Stimulated activated CD8-positive, alpha-beta memory T cell treated with anti-CD3 and anti-CD28 coated beads, Interleukin-7, amount 100 ng/mL, for 48 hours (primary cell): ENCODE results near the gene CARMIL1.

Experiments
- DNase-seq, 2 donors: peaks; one replicate each; pipeline ENCODE4 v3.0.0-alpha.2; 2020; ENCODE audit warnings: low read depth in 1 of 2; ENCODE audit errors: extremely low read depth in 1 of 2

CARMIL1 gene

DNA sequence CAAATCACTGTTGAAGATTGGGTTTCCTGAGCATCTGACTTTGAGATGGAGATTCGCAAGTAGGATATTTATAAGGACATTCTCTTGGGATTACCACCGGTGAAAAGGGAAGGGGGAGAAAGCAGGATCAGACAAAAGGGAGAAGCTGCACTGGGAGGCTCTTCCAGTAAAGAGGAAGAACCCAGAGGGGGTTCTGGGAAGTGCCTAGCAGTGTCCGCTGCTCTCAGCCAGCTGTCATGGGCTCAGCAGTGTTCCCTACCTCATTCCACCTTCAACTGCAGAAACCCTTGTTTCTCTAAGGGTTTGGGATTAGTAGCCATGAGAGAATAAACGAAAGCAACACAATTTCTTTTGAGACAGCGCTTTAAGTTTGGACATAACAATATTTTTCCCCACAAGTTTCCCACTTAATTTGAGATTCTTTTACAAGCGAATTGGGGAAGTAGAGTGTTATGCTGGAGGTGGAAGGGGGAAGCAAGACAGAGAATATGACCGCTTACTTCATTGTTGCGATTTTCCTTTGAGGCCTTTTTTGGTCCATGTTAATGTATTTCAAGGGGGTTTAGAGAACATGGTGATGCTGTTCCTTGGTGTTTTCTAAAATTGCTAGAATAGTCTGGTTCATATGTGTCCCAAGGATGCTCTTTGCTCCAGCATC is 218.3 kb downstream of the CARMIL1 start:
- no peak for DNase-seq

DNA sequence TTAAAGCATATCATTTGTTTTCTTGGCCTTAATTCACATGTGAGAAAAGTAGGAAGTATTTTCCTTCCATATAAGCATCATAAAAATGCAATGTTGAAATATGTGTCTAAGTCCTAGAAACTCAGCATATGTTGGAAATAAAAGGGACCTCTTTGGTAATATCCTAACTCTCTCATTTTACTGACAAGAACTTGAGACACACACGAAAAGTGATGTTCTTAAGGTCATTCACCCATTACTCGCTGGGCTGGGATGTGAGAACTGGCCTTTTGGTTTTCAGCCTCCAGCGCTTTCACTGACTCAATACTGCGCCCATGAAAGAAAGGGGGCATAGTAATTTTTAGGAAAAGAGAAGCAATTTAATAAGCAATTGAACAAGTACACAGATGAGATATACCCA is 219.3 kb downstream of the CARMIL1 start:
- no peak for DNase-seq

GRCh38 chr6:25499615-25500235 is 220.6 kb downstream of the CARMIL1 start:
- DNase-seq: no peak

- DNase-seq: no peak
These were observed 224.5 kb downstream of the CARMIL1 start for GRCh38 chr6:25503686-25504085.

- no peak for DNase-seq
These were observed 225.5 kb downstream of the CARMIL1 start for GRCh38 chr6:25504661-25505060.

- DNase-seq: no peak
These were observed 226.8 kb downstream of the CARMIL1 start for GRCh38 chr6:25506020-25506419.

GRCh38 chr6:25508051-25508450 is 228.9 kb downstream of the CARMIL1 start:
- DNase-seq: no peak

GRCh38 chr6:25511376-25511775 is 232.2 kb downstream of the CARMIL1 start:
- DNase-seq: no peak

DNA sequence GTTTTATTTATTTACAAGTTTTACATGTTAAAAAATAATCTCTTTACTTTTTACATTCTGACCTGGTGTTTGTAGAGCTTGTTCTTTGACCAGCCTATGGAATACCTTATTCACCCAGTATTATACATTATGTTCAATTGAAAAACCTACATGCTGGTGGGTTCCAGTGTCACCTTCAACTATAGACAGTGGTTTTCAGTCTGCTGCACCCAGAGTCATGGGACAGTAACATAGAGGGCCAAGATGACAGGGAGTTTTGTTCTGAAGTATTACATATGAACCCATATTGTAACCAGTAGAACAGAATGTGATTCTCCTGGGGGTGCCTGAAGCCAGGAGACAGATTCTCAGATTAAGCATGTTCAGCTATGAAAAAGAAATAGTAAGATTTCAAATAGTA is 233.4 kb downstream of the CARMIL1 start:
- DNase-seq: no peak

DNA sequence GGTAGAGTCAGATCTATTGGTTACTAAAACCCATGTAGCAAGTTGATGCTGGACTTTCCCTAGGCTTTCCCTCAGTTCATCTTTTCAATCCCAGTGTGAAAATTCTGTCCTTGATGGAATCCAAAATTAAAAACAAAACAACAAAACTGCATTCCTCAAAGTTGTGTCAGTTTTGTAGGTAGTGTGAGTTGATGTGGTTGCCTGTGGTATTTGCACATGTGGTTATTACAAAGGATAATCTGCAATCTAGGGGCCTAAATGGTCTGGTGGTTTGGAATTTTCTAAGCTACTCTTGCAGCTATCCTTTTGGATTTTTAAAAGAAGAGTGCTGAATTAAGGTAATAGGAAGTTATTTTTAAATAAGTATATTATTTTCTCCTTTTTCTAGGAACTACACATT is 240.7 kb downstream of the CARMIL1 start:
- no peak for DNase-seq

- DNase-seq: no peak
These were observed 245.4 kb downstream of the CARMIL1 start for GRCh38 chr6:25524542-25524941.

DNA sequence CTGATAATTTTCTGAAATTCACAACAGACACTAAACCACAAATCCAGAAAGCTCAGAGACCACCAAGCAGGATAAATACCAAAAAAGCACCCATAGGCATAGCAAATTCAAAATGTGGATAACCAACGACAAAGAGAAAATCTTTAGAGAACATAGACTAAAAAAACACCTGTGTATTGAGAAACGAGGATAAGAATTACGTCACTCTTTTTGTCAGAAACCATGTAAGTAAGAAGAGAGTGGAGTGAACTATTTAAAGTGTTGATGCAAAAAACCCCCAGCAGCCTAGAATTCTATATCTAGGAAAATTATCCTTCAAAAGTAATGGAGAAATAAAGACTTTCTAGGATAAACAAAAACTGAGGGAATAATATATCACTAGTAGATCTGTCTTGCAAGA is 245.9 kb downstream of the CARMIL1 start:
- no peak for DNase-seq

DNA sequence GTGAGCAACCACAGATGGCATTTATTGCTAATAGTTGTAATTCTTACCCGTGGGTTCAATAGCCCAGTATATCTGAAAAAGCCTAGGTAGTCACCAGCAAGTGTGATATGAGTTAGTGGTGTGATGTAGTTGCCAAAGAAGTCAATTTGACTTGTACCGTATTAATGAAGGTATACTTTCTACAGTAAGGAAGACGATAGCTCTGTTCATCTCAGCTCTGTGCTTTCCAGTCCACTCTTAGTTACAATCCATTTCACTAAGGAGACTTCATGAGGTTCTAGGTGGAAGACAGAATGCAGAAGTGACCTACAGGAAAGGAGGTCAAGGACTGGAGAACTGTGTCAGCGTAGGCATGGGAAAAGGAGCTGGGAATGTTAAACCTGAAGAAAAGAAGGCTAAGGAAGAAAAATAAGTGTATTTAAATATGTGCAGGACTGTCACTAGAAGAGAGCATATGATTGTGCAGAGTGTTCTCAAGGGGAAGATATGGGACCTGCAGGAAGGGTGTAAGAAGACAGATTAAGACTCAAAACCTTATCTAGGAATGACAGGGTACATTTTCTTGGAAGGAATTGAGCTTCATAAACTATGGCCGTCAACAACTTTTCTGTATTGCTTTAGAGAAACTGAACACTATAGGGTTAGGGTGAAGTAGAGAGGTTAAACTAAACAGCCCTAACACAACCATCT is 255.9 kb downstream of the CARMIL1 start:
- DNase-seq: no peak

DNA sequence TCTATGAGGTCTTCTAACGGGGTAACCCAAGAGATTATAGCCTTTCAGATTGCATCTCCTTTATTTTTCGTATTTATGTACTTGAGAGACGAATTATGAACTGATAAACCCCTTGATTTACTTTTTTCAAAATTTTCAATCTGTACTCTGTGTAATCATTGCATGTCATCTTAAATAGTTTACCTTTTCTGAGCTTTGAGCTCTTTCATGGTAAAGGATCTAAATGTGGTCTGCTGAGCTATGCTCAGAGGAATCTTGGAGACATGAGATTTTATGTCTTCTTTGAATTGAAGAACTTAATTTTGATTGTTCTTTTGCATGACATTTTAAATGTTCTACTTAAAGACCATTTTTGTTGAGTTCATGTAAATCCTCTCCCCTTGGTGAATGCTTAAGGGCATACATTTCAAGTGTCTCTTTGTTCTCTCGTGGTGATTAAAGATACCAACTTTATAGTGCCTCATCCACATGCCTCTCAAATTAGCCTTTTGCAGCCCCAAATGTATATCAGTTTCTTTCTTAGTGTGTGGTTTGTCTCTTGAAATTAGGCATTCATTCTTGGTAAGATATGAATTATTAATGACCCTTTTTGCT is 256.6 kb downstream of the CARMIL1 start:
- no peak for DNase-seq

DNA sequence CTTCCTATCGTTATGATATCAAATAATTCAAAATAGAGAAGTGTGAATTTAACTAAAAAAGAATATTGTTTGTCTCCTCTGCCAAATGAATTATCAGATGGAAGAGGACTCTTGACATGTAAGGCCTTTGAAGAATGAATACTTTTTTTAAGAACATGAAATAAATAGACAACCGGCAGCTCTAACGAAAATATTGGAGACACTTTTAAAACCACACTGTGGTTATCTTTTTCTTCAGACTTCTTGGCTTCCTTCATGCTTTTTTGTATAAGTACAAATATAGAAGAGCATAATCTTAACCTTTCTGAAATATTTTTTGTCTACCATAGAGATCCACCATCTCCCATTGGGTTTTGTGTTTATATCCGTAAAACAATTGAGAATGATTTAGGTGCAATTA is 257.6 kb downstream of the CARMIL1 start:
- no peak for DNase-seq

DNA sequence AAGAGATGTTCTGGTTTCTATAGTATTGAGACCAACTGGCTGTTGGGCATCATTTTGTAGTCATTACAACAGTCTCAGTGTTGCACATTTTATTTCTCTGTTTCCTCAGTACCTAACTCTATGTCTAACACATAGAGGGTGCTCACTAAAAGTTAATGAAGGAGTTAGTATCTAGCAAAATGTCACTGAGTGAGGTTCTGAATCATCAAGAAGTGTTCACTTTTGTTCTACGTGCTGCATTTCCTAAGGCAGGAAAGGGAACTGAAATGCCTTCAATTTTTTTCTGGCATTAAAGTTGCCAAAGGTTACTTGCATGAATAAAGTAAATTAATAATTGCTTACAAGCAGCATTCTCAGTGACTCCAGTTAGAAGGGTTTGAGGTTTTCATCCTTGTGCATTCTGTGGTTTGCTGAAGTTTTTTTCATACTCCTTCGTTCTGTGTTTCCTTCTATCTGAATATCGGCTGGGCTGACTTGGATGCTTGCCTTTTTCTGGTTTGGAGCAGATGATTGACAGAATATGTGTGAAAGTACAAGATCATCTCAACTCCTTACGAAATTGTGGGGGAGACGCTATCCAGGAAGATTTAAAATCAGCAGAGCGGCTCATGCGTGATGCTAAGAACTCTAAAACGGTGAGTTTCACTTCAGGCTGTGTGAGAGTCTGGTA is 258.3 kb downstream of the CARMIL1 start:
- DNase-seq: no peak

DNA sequence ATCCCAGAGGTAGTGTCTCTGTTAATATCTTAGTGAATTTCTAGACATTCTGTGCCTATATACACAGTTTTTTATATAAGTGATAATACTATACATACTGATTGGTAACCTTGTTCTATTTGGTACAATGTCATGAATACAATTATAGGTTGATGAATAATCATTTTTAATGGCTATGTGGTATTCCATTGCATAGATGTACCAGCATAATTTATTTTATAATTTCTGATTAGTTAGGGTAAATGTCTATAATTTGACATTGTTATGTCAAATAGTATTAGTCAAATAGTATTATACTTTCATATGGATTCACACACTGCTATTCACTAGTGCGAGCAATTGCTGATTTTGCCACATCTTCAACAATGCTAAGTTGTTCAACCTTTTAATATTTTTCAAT is 262.1 kb downstream of the CARMIL1 start:
- DNase-seq: no peak

GRCh38 chr6:25542984-25543910 is 264.1 kb downstream of the CARMIL1 start:
- no peak for DNase-seq

- no peak for DNase-seq
These were observed 265.7 kb downstream of the CARMIL1 start for GRCh38 chr6:25544833-25545232.

- no peak for DNase-seq
These were observed 268.6 kb downstream of the CARMIL1 start for GRCh38 chr6:25547797-25548196.
